NCI-H1436 (cell line): Measurements from ENCODE around the gene TMEM203.
A peak's percentile ranks its signal among the peaks of the same experiment; 100 is the strongest.

Source experiments
- DNase-seq: peaks from one replicate; lab custom pipeline; 2025; lab: John Stamatoyannopoulos, UW

TMEM203 gene

GRCh38 chr9:137194909-137195308 is 10.5 kb downstream of the TMEM203 start:
- peak; percentile 21 for DNase-seq

GRCh38 chr9:137194388-137194787 is 11.1 kb downstream of the TMEM203 start:
- DNase-seq = no peak

- no peak for DNase-seq
Measured at GRCh38 chr9:137193771-137194170, 11.7 kb downstream of the TMEM203 start.

GRCh38 chr9:137192859-137193258 is 12.6 kb downstream of the TMEM203 start:
- DNase-seq = no peak

- DNase-seq = no peak
Measured at GRCh38 chr9:137192448-137192780, 13.0 kb downstream of the TMEM203 start.

GRCh38 chr9:137191691-137192447 is 13.6 kb downstream of the TMEM203 start:
- DNase-seq = no peak

GRCh38 chr9:137191245-137191644 is 14.2 kb downstream of the TMEM203 start:
- DNase-seq = no peak

- no peak for DNase-seq
Measured at GRCh38 chr9:137190315-137190856, 15.1 kb downstream of the TMEM203 start.

GRCh38 chr9:137189297-137190295 is 15.9 kb downstream of the TMEM203 start:
- no peak for DNase-seq

- DNase-seq = peak; percentile 89
Measured at GRCh38 chr9:137188490-137189296, 16.8 kb downstream of the TMEM203 start, which contains the start of the genes ANAPC2 and SSNA1. Gene ANAPC2 (minus strand): TSS chr9:137188560. CDS start chr9:137188532, 28 bp downstream. Gene SSNA1 (plus strand): TSS chr9:137188676. CDS start chr9:137188727, 51 bp downstream.

GRCh38 chr9:137188086-137188489 is 17.4 kb downstream of the TMEM203 start:
- no peak for DNase-seq

- no peak for DNase-seq
Measured at GRCh38 chr9:137187386-137187785, 18.1 kb downstream of the TMEM203 start.

- no peak for DNase-seq
Measured at GRCh38 chr9:137186385-137186784, 19.1 kb downstream of the TMEM203 start.

GRCh38 chr9:137185921-137186320 is 19.5 kb downstream of the TMEM203 start:
- no peak for DNase-seq

GRCh38 chr9:137184881-137185660 is 20.4 kb downstream of the TMEM203 start:
- DNase-seq = no peak

- no peak for DNase-seq
Measured at GRCh38 chr9:137183980-137184595, 21.4 kb downstream of the TMEM203 start.

- DNase-seq = no peak
Measured at GRCh38 chr9:137182836-137183235, 22.6 kb downstream of the TMEM203 start.

GRCh38 chr9:137181680-137182079 is 23.8 kb downstream of the TMEM203 start:
- no peak for DNase-seq

- no peak for DNase-seq
Measured at GRCh38 chr9:137180491-137180890, 25.0 kb downstream of the TMEM203 start.

- no peak for DNase-seq
Measured at GRCh38 chr9:137179761-137180160, 25.7 kb downstream of the TMEM203 start.
